Keratinocyte (primary cell): ENCODE results near the gene RPL6. TPM values are rescaled to one million over a fixed set of nuclear protein-coding genes. Genes with fewer than 3 reads are reported as not detected.

Experiments
- DNase-seq: peaks from one replicate; pipeline ENCODE4 v3.0.0-alpha.2; 2011; ENCODE audit warnings: low read depth, missing footprints, low spot score
- FAIRE-seq: peaks from 2 replicates; lab custom pipeline; 2011; peaks lifted over from hg19 to GRCh38; lab: Jason Lieb, UNC
- H2AFZ ChIP-seq: 2 replicates; pipeline ENCODE4 v1.6.0; 2012; ENCODE audit warnings: low read length, control low read depth, inconsistent platforms; ENCODE audit not compliant: control insufficient read depth
- H3K27ac ChIP-seq: 2 replicates; pipeline ENCODE4 v1.5.1; 2011; ENCODE audit warnings: low read length; ENCODE audit not compliant: control insufficient read depth, insufficient read depth
- H3K27me3 ChIP-seq: 3 replicates; pipeline ENCODE4 v1.6.0; 2011; ENCODE audit warnings: low read length; ENCODE audit not compliant: control insufficient read depth, insufficient read depth; ENCODE audit errors: extremely low read depth
- H3K36me3 ChIP-seq, 2 experiments: 2 replicates in 1 of 2; 3 replicates in 1 of 2; pipeline ENCODE4 v1.5.1; 2011; ENCODE audit warnings: low read length in 2 of 2, mild to moderate bottlenecking in 1 of 2; ENCODE audit not compliant: control insufficient read depth in 2 of 2, insufficient read depth in 2 of 2; ENCODE audit errors: extremely low read depth in 1 of 2
- H3K4me1 ChIP-seq: 3 replicates; pipeline ENCODE4 v1.5.1; 2011; ENCODE audit warnings: low read length; ENCODE audit not compliant: control insufficient read depth, insufficient read depth; ENCODE audit errors: extremely low read depth
- H3K4me2 ChIP-seq: 3 replicates; pipeline ENCODE4 v1.6.0; 2011; ENCODE audit warnings: low read depth, low read length; ENCODE audit not compliant: control insufficient read depth, insufficient read depth; ENCODE audit errors: extremely low read depth
- H3K4me3 ChIP-seq, 3 experiments: fragments of 200-600 bp in 1 of 3; sonication (generic) in 1 of 3; 2 replicates in 2 of 3; 3 replicates in 1 of 3; pipeline ENCODE4 v1.5.1; 2011 to 2016; ENCODE audit warnings: low read length in 3 of 3, mild to moderate bottlenecking in 3 of 3, control low read depth in 2 of 3, inconsistent platforms in 1 of 3, low read depth in 1 of 3, mixed read lengths in 1 of 3, mixed run types in 1 of 3, moderate library complexity in 1 of 3; ENCODE audit not compliant: control insufficient read depth in 2 of 3, insufficient read depth in 2 of 3; ENCODE audit errors: extremely low read depth in 1 of 3
- H3K79me2 ChIP-seq: 2 replicates; pipeline ENCODE4 v1.6.0; 2012; ENCODE audit warnings: low read length; ENCODE audit not compliant: control insufficient read depth, insufficient read depth
- H3K9ac ChIP-seq: 3 replicates; pipeline ENCODE4 v1.6.0; 2011; ENCODE audit warnings: low read length; ENCODE audit not compliant: control insufficient read depth, insufficient read depth; ENCODE audit errors: extremely low read depth
- H3K9me1 ChIP-seq: 3 replicates; pipeline ENCODE4 v1.6.0; 2011; ENCODE audit warnings: low read length; ENCODE audit not compliant: control insufficient read depth, insufficient read depth; ENCODE audit errors: extremely low read depth
- H3K9me3 ChIP-seq: 2 replicates; pipeline ENCODE4 v1.5.1; 2012; ENCODE audit warnings: low read depth, low read length; ENCODE audit not compliant: control insufficient read depth
- H4K20me1 ChIP-seq: 3 replicates; pipeline ENCODE4 v1.6.0; 2011; ENCODE audit warnings: low read length; ENCODE audit not compliant: control insufficient read depth, insufficient read depth; ENCODE audit errors: extremely low read depth
- CTCF ChIP-seq, 3 experiments: IDR thresholded peaks in 1 of 3; conservative IDR thresholded peaks in 1 of 3; optimal IDR thresholded peaks in 1 of 3; 2 replicates in 2 of 3; 3 replicates in 1 of 3; pipeline versions ENCODE3 to v1.5.1; 2011; ENCODE audit warnings: low read length in 3 of 3, mild to moderate bottlenecking in 3 of 3, moderate library complexity in 2 of 3, control low read depth in 1 of 3, inconsistent platforms in 1 of 3; ENCODE audit not compliant: insufficient read depth in 2 of 3; ENCODE audit errors: extremely low read depth in 1 of 3
- EZH2 ChIP-seq: IDR thresholded peaks from one replicate; pipeline ENCODE4 v1.6.1; 2012; ENCODE audit warnings: inconsistent platforms, mild to moderate bottlenecking, low read length, moderate library complexity
- dilution Hi-C: fragments of 300-500 bp; cut with MboI; formaldehyde crosslinking; loops from one replicate; pipeline ENCODE4 v1.7.0; 2020; ENCODE audit warnings: low sequenced_read_pairs; ENCODE audit not compliant: extremely low pct_ligation_motif_present
- polyA plus RNA-seq, 5 experiments: library from polyadenylated mRNA; depleted of rRNA in 3 of 5; stranded (reverse) in 3 of 5; stranded (forward) in 1 of 5; unstranded in 1 of 5; fragments of >200 nt; gene quantifications; 1 replicate in 1 of 5; 2 replicates in 3 of 5; 3 replicates in 1 of 5; pipeline versions ENCODE4 v1.2.1 to v1.2.3, GENCODE V29; 2011 to 2012; ENCODE audit warnings: missing spikeins in 2 of 5, low read depth in 1 of 5, low replicate concordance in 1 of 5

RPL6 gene
- polyA plus RNA-seq, 1 donor (not counting 4 experiments of a cell fraction or from before 2014, with no cell fraction given) = 2,338 TPM

- no peak overlapping the region for H2AFZ ChIP-seq
- TF ChIP-seq CTCF (optimal IDR thresholded peaks at IDR 0.05 in 1 of 3, IDR thresholded peaks at IDR 0.05 in 1 of 3, conservative IDR thresholded peaks at IDR 0.05 in 1 of 3; ENCODE audit: extremely low read depth in 1 of 3, insufficient read depth in 2 of 3, low read length in 3 of 3) (no peak), EZH2 (no peak)
- no peak overlapping the region for H3K4me2 ChIP-seq
- peaks cover 7% of the 10 kb centered on the region for H4K20me1 ChIP-seq
- peaks cover 4 to 8% of the 10 kb centered on the region in 2 experiments for H3K36me3 ChIP-seq
- no peaks in the 10 kb centered on the region for H3K27me3 ChIP-seq
- dilution Hi-C loops = no loop called here
- no peak overlapping the region for H3K4me3 ChIP-seq
- no peak for FAIRE-seq
- H3K9me3 ChIP-seq = no peaks in the 10 kb centered on the region
- no peak for DNase-seq
- no peak overlapping the region for H3K27ac ChIP-seq
- no peak overlapping the region for H3K9ac ChIP-seq
- no peaks in the 10 kb centered on the region for H3K4me1 ChIP-seq
- peaks cover 94% of the 10 kb centered on the region for H3K79me2 ChIP-seq
- no peaks in the 10 kb centered on the region for H3K9me1 ChIP-seq
Observed at GRCh38 chr12:112427760-112428159, 18.4 kb upstream of the RPL6 start.

GRCh38 chr12:112425582-112426382, 16.4 kb upstream of the RPL6 start:
- Histone ChIP-seq H3K9me1 (no peaks in the 10 kb centered on the region), H3K27me3 (no peaks in the 10 kb centered on the region), H3K4me1 (peaks cover 2% of the 10 kb centered on the region), H3K4me3 (no peak overlapping the region), H3K9ac (no peak overlapping the region), H3K4me2 (no peak overlapping the region), H2AFZ (no peak overlapping the region), H3K9me3 (no peaks in the 10 kb centered on the region), H4K20me1 (peaks cover 5% of the 10 kb centered on the region), H3K79me2 (peaks cover 94% of the 10 kb centered on the region), H3K27ac (no peak overlapping the region), H3K36me3 (peaks cover under 1 to 5% of the 10 kb centered on the region in 2 experiments)
- TF ChIP-seq CTCF (optimal IDR thresholded peaks at IDR 0.05 in 1 of 3, IDR thresholded peaks at IDR 0.05 in 1 of 3, conservative IDR thresholded peaks at IDR 0.05 in 1 of 3; ENCODE audit: extremely low read depth in 1 of 3, insufficient read depth in 2 of 3, low read length in 3 of 3) = no peak
- no peak for TF ChIP-seq EZH2
- dilution Hi-C loops = no loop called here
- no peak for DNase-seq
- no peak for FAIRE-seq
